DMS79 treated with DMSO at 0.1 percent for 48 hours (cell line): ENCODE data around the gene INSYN1.
"Not testable (repeated sequence)": the region's sequence is repeated elsewhere in the genome, so short reads cannot be mapped to it uniquely, and the experiment has no call there.

Experiments used
- DNase-seq: peaks from one replicate; lab custom pipeline; 2025; lab: John Stamatoyannopoulos, UW

INSYN1 gene

GRCh38 chr15:73749533-73749932, 3.6 kb downstream of the INSYN1 start:
- DNase-seq, result no peak

GRCh38 chr15:73748730-73749129, 4.4 kb downstream of the INSYN1 start:
- no peak for DNase-seq

- DNase-seq, result no peak
These were observed 5.1 kb downstream of the INSYN1 start for GRCh38 chr15:73747847-73748590.

- no peak for DNase-seq
These were observed 6.3 kb downstream of the INSYN1 start for GRCh38 chr15:73746883-73747282.

GRCh38 chr15:73746261-73746660, 6.9 kb downstream of the INSYN1 start:
- DNase-seq, result no peak

GRCh38 chr15:73745073-73745472, 8.1 kb downstream of the INSYN1 start:
- no peak for DNase-seq

- DNase-seq, result no peak
These were observed 8.9 kb downstream of the INSYN1 start for GRCh38 chr15:73744293-73744692.

- DNase-seq, result no peak
These were observed 11.8 kb downstream of the INSYN1 start for GRCh38 chr15:73741321-73741836.

- DNase-seq, result no peak
These were observed 12.8 kb downstream of the INSYN1 start for GRCh38 chr15:73740152-73741048.

GRCh38 chr15:73737535-73737934, 15.6 kb downstream of the INSYN1 start:
- no peak for DNase-seq

GRCh38 chr15:73732930-73733329, 20.2 kb downstream of the INSYN1 start:
- peak; percentile 38 for DNase-seq

GRCh38 chr15:73732051-73732450, 21.1 kb downstream of the INSYN1 start:
- not testable (repeated sequence) for DNase-seq

- no peak for DNase-seq
These were observed 25.7 kb downstream of the INSYN1 start for GRCh38 chr15:73727330-73727976.

GRCh38 chr15:73724212-73724611, 28.9 kb downstream of the INSYN1 start:
- no peak for DNase-seq

- DNase-seq, result no peak
These were observed 30.0 kb downstream of the INSYN1 start for GRCh38 chr15:73723191-73723590.

GRCh38 chr15:73722425-73722824, 30.7 kb downstream of the INSYN1 start:
- DNase-seq, result no peak

- no peak for DNase-seq
These were observed 34.5 kb downstream of the INSYN1 start for GRCh38 chr15:73718694-73719093.

- DNase-seq, result no peak
These were observed 35.3 kb downstream of the INSYN1 start for GRCh38 chr15:73717802-73718201.

GRCh38 chr15:73717206-73717605, 35.9 kb downstream of the INSYN1 start:
- DNase-seq, result no peak

- peak; percentile 60 for DNase-seq
These were observed 36.7 kb downstream of the INSYN1 start for GRCh38 chr15:73716417-73716816.

- no peak for DNase-seq
These were observed 37.7 kb downstream of the INSYN1 start for GRCh38 chr15:73715417-73715816.

- DNase-seq, result no peak
These were observed 38.4 kb downstream of the INSYN1 start for GRCh38 chr15:73714695-73715301.
